SK-N-SH (cell line): ENCODE results near the gene PTCH2. TPM values are rescaled to one million over a fixed set of nuclear protein-coding genes. Genes with fewer than 3 reads are reported as not detected.

Source experiments
- CTCF ChIA-PET: fragments of 300-600, 350-600 bp; formaldehyde crosslinking; extraction: SDS; loops from one replicate; lab custom pipeline; 2021; lab: Yijun Ruan, JAX
- POLR2A ChIA-PET: fragments of 350-600 bp; sonication (Branson Sonifier 250); formaldehyde crosslinking; extraction: SDS; loops from one replicate; lab custom pipeline; 2020; ENCODE audit warnings: antibody characterized with exemption, inconsistent platforms; lab: Yijun Ruan, JAX
- DNase-seq: peaks from one replicate; pipeline ENCODE4 v3.0.0; 2012
- H2AFZ ChIP-seq: fragments of 200-600 bp; sonication (generic); 2 replicates; pipeline ENCODE4 v1.8.1; 2016; ENCODE audit warnings: antibody characterized with exemption, mild to moderate bottlenecking, low read depth
- H3F3A ChIP-seq: fragments of 200-600 bp; sonication (generic); replicated peaks from 2 replicates; pipeline ENCODE3; 2016; ENCODE audit warnings: antibody characterized with exemption, mild to moderate bottlenecking; ENCODE audit not compliant: insufficient read depth
- H3K27ac ChIP-seq, 2 experiments: fragments of 200-500 bp in 1 of 2; fragments of 200-600 bp in 1 of 2; sonication (Bioruptor generic) in 1 of 2; sonication (generic), shearing (Covaris generic) in 1 of 2; 2 replicates each; pipeline versions ENCODE4 v1.5.1 to v1.6.1; 2014 to 2016; ENCODE audit warnings: low read depth in 2 of 2, inconsistent platforms in 1 of 2, low read length in 1 of 2, mild to moderate bottlenecking in 1 of 2, mixed read lengths in 1 of 2
- H3K27me3 ChIP-seq: fragments of 200-600 bp; sonication (generic), shearing (Covaris generic); 2 replicates; pipeline ENCODE4 v1.6.1; 2016; ENCODE audit warnings: mixed run types; ENCODE audit not compliant: insufficient read depth
- H3K36me3 ChIP-seq, 2 experiments: fragments of 200-500 bp in 1 of 2; fragments of 200-600 bp in 1 of 2; sonication (Bioruptor generic) in 1 of 2; sonication (generic) in 1 of 2; replicated peaks in 1 of 2; 2 replicates each; pipeline versions ENCODE3 to v1.5.1; 2014 to 2016; ENCODE audit warnings: low read length in 1 of 2, mild to moderate bottlenecking in 1 of 2; ENCODE audit not compliant: insufficient read depth in 2 of 2, control insufficient read depth in 1 of 2
- H3K4me1 ChIP-seq, 2 experiments: fragments of 200-500 bp in 1 of 2; fragments of 200-600 bp in 1 of 2; sonication (Bioruptor generic) in 1 of 2; sonication (generic), shearing (Covaris generic) in 1 of 2; 2 replicates each; pipeline versions ENCODE4 v1.5.1 to v1.6.1; 2014 to 2016; ENCODE audit warnings: low read depth in 1 of 2, low read length in 1 of 2, mixed run types in 1 of 2; ENCODE audit not compliant: insufficient read depth in 2 of 2, control insufficient read depth in 1 of 2
- H3K4me2 ChIP-seq: fragments of 200-600 bp; sonication (generic), shearing (Covaris generic); 2 replicates; pipeline ENCODE4 v1.6.1; 2017; ENCODE audit warnings: mixed run types
- H3K4me3 ChIP-seq, 2 experiments: fragments of 200-500 bp in 1 of 2; fragments of 200-600 bp in 1 of 2; sonication (Bioruptor generic) in 1 of 2; sonication (generic), shearing (Covaris generic) in 1 of 2; 2 replicates each; pipeline versions ENCODE4 v1.5.1 to v1.8.1; 2014 to 2016; ENCODE audit warnings: low read depth in 2 of 2, inconsistent platforms in 1 of 2, low read length in 1 of 2, mild to moderate bottlenecking in 1 of 2, mixed read lengths in 1 of 2, moderate library complexity in 1 of 2
- H3K79me2 ChIP-seq: fragments of 200-600 bp; sonication (generic); 2 replicates; pipeline ENCODE4 v1.8.1; 2017; ENCODE audit warnings: mild to moderate bottlenecking; ENCODE audit not compliant: insufficient read depth
- H3K9ac ChIP-seq: fragments of 200-600 bp; sonication (generic); 2 replicates; pipeline ENCODE4 v1.6.1; 2017; ENCODE audit warnings: mixed run types
- H3K9me2 ChIP-seq: fragments of 200-600 bp; sonication (generic); 2 replicates; pipeline ENCODE4 v1.6.1; 2017; ENCODE audit warnings: mixed run types
- H3K9me3 ChIP-seq: fragments of 200-600 bp; sonication (generic); 2 replicates; pipeline ENCODE4 v1.6.1; 2017; ENCODE audit warnings: mixed run types, mild to moderate bottlenecking, moderate library complexity
- H4K20me1 ChIP-seq: fragments of 200-600 bp; sonication (generic); 2 replicates; pipeline ENCODE4 v1.6.1; 2017; ENCODE audit warnings: mild to moderate bottlenecking, mixed run types; ENCODE audit not compliant: insufficient read depth
- EZH2phosphoT487 ChIP-seq: fragments of 200-600 bp; sonication (generic); IDR thresholded peaks from 2 replicates; pipeline ENCODE4 v1.6.1; 2017; ENCODE audit warnings: low read depth, mixed run types, mild to moderate bottlenecking, antibody characterized with exemption, moderate library complexity, borderline replicate concordance
- FOSL2 ChIP-seq: IDR thresholded peaks from 2 replicates; pipeline ENCODE4 v1.4.0; 2012; ENCODE audit warnings: low read depth, mild to moderate bottlenecking, moderate library complexity, borderline replicate concordance
- FOXJ3 ChIP-seq: sonication (generic); formaldehyde crosslinking; IDR thresholded peaks from 2 replicates; pipeline ENCODE4 v1.5.1; 2020; ENCODE audit warnings: mild to moderate bottlenecking, missing genetic modification reagents
- FOXM1 ChIP-seq: IDR thresholded peaks from 2 replicates; pipeline ENCODE4 v1.4.0; 2012; ENCODE audit warnings: low read depth, mild to moderate bottlenecking
- IRF3 ChIP-seq: fragments of 150-350 bp; IDR thresholded peaks from 2 replicates; pipeline ENCODE4 v1.6.1; 2016; ENCODE audit warnings: mild to moderate bottlenecking, low read depth, low read length
- PBX3 ChIP-seq: IDR thresholded peaks from 2 replicates; pipeline ENCODE4; 2012
- RAD21 ChIP-seq: IDR thresholded peaks from 2 replicates; pipeline ENCODE4 v1.6.1; 2012; ENCODE audit warnings: mild to moderate bottlenecking, low read length
- RXRA ChIP-seq: IDR thresholded peaks from 2 replicates; pipeline ENCODE4 v1.4.0; 2012; ENCODE audit warnings: low read depth, mild to moderate bottlenecking, borderline replicate concordance
- SMC3 ChIP-seq: IDR thresholded peaks from 2 replicates; pipeline ENCODE4 v1.6.1; 2012; ENCODE audit warnings: low read depth, low read length, improper control_type of control experiment
- TAF1 ChIP-seq: IDR thresholded peaks from 2 replicates; pipeline ENCODE4 v1.6.1; 2012; ENCODE audit warnings: low read depth, mild to moderate bottlenecking, low read length, moderate library complexity, borderline replicate concordance
- TCF12 ChIP-seq: IDR thresholded peaks from 2 replicates; pipeline ENCODE4 v1.4.0; 2012
- TEAD4 ChIP-seq: IDR thresholded peaks from 2 replicates; pipeline ENCODE4 v1.4.0; 2012; ENCODE audit warnings: mild to moderate bottlenecking, borderline replicate concordance; ENCODE audit not compliant: insufficient read depth
- USF1 ChIP-seq: IDR thresholded peaks from 2 replicates; pipeline ENCODE4 v1.4.0; 2012; ENCODE audit warnings: low read depth, borderline replicate concordance
- YY1 ChIP-seq: IDR thresholded peaks from 2 replicates; pipeline ENCODE4 v1.4.0; 2012; ENCODE audit warnings: low read depth, mild to moderate bottlenecking
- ZBTB33 ChIP-seq: IDR thresholded peaks from 2 replicates; pipeline ENCODE4 v1.4.0; 2012; ENCODE audit warnings: low read depth, borderline replicate concordance
- WGBS: methylation state at CpG from one replicate; pipeline ENCODE4 v1.1.6; 2017; ENCODE audit warnings: low lambda C conversion rate; 5-methylcytosine and 5-hydroxymethylcytosine counted together
- polyA plus RNA-seq, 3 experiments: library from polyadenylated mRNA; depleted of rRNA; stranded (reverse); fragments of >200 nt; gene quantifications; 2 replicates each; pipeline ENCODE4 v1.2.3, GENCODE V29; 2012

PTCH2 gene
- polyA plus RNA-seq, 1 of the 3 experiments (the other 2 are of a cell fraction): 1.2 TPM

- TF ChIP-seq EZH2phosphoT487 (no peak), FOXJ3 (no peak), YY1 (no peak), SMC3 (no peak), USF1 (no peak), TEAD4 (no peak), FOXM1 (no peak), TCF12 (no peak), RAD21 (no peak), FOSL2 (no peak), RXRA (no peak), TAF1 (no peak), PBX3 (no peak)
- POLR2A ChIA-PET: no interaction called here
- H3K27me3 ChIP-seq: no peaks in the 10 kb centered on the region
- H3K27ac ChIP-seq: no peak overlapping the region
- no peak for DNase-seq
- no peaks in the 10 kb centered on the region for H4K20me1 ChIP-seq
- WGBS: 98% methylated on average over 10 of the region's 10 CpGs
- no peaks in the 10 kb centered on the region for H3K9me3 ChIP-seq
- H3F3A ChIP-seq: no peaks in the 10 kb centered on the region
- H3K36me3 ChIP-seq: peaks cover 0 to 5% of the 10 kb centered on the region in 2 experiments
- CTCF ChIA-PET: interaction anchor here (2.5 kb wide), 1 partner anchor 147 kb away, joined by 5 read pairs; no protein-coding TSS in a partner anchor
- no peak overlapping the region for H3K4me3 ChIP-seq
- H3K9ac ChIP-seq: no peak overlapping the region
- no peaks in the 10 kb centered on the region for H3K79me2 ChIP-seq
- no peaks in the 10 kb centered on the region for H3K9me2 ChIP-seq
- no peak overlapping the region for H3K4me2 ChIP-seq
- no peaks in the 10 kb centered on the region for H3K4me1 ChIP-seq
- H2AFZ ChIP-seq: no peak overlapping the region
These were observed 24.7 kb upstream of the PTCH2 start for GRCh38 chr1:44867801-44868200.

- no peak for TF ChIP-seq RXRA
- no peak for TF ChIP-seq EZH2phosphoT487
- TF ChIP-seq IRF3: no peak
- no peak for TF ChIP-seq ZBTB33
- TF ChIP-seq, all 33 proteins: peak for 0
- ChIA-PET CTCF (interaction anchor here (1.3 kb wide), 1 partner anchor 62 kb away, joined by 3 read pairs; no protein-coding TSS in a partner anchor), POLR2A (no interaction called here)
- WGBS: 92% methylated on average over 5 of the region's 5 CpGs
- H3K4me3 ChIP-seq: no peak overlapping the region
- H4K20me1 ChIP-seq: no peaks in the 10 kb centered on the region
- H3K9me2 ChIP-seq: no peaks in the 10 kb centered on the region
- H3K4me1 ChIP-seq: no peaks in the 10 kb centered on the region
- no peak overlapping the region for H2AFZ ChIP-seq
- H3K9ac ChIP-seq: no peak overlapping the region
- H3F3A ChIP-seq: no peaks in the 10 kb centered on the region
- H3K79me2 ChIP-seq: no peaks in the 10 kb centered on the region
- H3K27me3 ChIP-seq: no peaks in the 10 kb centered on the region
- no peak overlapping the region for H3K27ac ChIP-seq
- no peak overlapping the region for H3K4me2 ChIP-seq
- no peaks in the 10 kb centered on the region for H3K36me3 ChIP-seq
- no peak for DNase-seq
- no peaks in the 10 kb centered on the region for H3K9me3 ChIP-seq
These were observed 19.9 kb upstream of the PTCH2 start for GRCh38 chr1:44862829-44863401.
